Fibroblast of villous mesenchyme (primary cell): ENCODE results near the gene SLC25A4. TPM values are rescaled to one million over a fixed set of nuclear protein-coding genes. Genes with fewer than 3 reads are reported as not detected.

Source experiments
- DNase-seq: peaks from one replicate; pipeline ENCODE4 v3.0.0-alpha.2; 2010; ENCODE audit warnings: low read depth
- H3K4me3 ChIP-seq: 2 replicates; pipeline ENCODE4 v1.5.1; 2011; ENCODE audit warnings: low read depth, mild to moderate bottlenecking, low read length
- CTCF ChIP-seq: IDR thresholded peaks from 2 replicates; pipeline ENCODE4 v1.5.1; 2012; ENCODE audit warnings: low read depth, mild to moderate bottlenecking, low read length; ENCODE audit not compliant: insufficient read depth
- total RNA-seq: library from RNA; depleted of rRNA; stranded (reverse); fragments of >200 nt; gene quantifications from 2 replicates; pipeline ENCODE4 v1.2.3, GENCODE V29; 2012

The SLC25A4 gene
- total RNA-seq, 1 donor, result 14.7 TPM

DNA sequence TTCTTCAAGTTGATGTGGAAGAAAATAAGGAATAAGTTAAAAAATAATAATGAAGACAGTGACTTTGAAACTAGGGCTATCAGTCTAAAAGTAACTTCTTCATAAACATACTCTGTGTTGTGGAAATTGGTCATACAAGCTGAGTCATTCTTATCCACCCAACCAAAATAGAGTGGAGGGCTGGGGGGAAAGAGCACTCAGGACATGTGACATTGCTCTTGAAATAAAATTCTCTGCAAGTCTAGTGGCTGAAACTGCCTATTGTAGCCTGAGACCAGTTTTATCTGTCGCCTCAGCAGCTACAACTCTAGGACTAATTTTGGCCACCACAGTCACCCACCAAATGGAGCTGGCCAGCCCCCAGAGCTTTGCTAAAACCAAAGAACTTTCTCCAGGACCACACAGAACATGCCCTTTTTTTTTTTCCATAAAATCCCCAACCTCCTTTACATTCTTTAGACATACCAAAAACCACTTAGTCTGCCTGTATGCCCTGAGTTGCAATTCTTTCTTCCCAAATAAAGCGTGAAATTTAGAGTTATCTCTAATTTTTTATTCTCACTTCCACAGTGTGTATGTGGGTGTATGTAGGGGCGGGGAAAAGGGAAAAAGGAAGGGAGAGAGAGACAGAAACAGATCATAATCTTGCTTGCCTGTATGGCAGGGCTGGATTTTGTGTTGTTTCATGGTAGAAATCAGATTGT, 23.0 kb upstream of the SLC25A4 start:
- no peak for DNase-seq
- no peak for TF ChIP-seq CTCF
- no peak overlapping the region for H3K4me3 ChIP-seq

DNA sequence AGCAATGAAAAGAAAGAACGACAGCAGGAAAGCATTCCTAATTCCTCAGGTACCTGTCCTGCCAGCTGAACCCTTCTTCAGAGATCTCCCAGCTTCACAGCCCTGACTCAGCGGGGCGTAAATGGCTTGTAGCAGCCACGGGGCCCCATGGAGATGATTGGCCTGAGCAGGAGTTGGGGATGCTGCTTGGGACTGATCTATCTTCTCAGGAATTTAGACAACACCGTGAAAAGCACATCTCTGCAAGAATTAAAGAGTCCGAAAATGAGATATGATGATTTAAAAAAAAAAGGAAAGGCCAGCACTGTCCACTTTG, 22.5 kb upstream of the SLC25A4 start:
- no peak for TF ChIP-seq CTCF
- no peak for DNase-seq

GRCh38 chr4:185122681-185123345, 20.3 kb upstream of the SLC25A4 start:
- DNase-seq, result peak; percentile 18
- no peak overlapping the region for H3K4me3 ChIP-seq
- no peak for TF ChIP-seq CTCF

More for the DNA sequence above, 22.5 kb upstream of the SLC25A4 start:
- H3K4me3 ChIP-seq, result no peak overlapping the region

GRCh38 chr4:185124006-185124405, 19.1 kb upstream of the SLC25A4 start:
- no peak overlapping the region for H3K4me3 ChIP-seq
- DNase-seq, result no peak
- no peak for TF ChIP-seq CTCF

- TF ChIP-seq CTCF, result no peak
- H3K4me3 ChIP-seq, result peak overlapping the region; percentile 64
- peak; percentile 20 for DNase-seq
Measured at GRCh38 chr4:185127021-185127925, 15.8 kb upstream of the SLC25A4 start.

GRCh38 chr4:185128272-185129119, 14.6 kb upstream of the SLC25A4 start:
- peak; percentile 16 for DNase-seq
- peak overlapping the region; percentile 64 for H3K4me3 ChIP-seq
- peak; percentile 3 for TF ChIP-seq CTCF
